IPS-18a (cell line): Measurements from ENCODE around the gene JADE2.

Source experiments
- H3K27ac ChIP-seq: one replicate; pipeline ENCODE4 v1.5.1; 2013; ENCODE audit warnings: low read length
- H3K27me3 ChIP-seq: one replicate; pipeline ENCODE4 v1.6.1; 2013; ENCODE audit warnings: mild to moderate bottlenecking, low read length; ENCODE audit not compliant: control insufficient read depth, insufficient read depth
- H3K36me3 ChIP-seq: one replicate; pipeline ENCODE4 v1.6.1; 2013; ENCODE audit warnings: low read depth, low read length; ENCODE audit not compliant: control insufficient read depth
- H3K4me1 ChIP-seq: one replicate; pipeline ENCODE4 v1.6.1; 2013; ENCODE audit warnings: low read depth, low read length; ENCODE audit not compliant: control insufficient read depth
- H3K4me3 ChIP-seq: one replicate; pipeline ENCODE4 v1.5.1; 2013; ENCODE audit warnings: low read length
- H3K9ac ChIP-seq: one replicate; pipeline ENCODE4 v1.6.1; 2013; ENCODE audit warnings: mild to moderate bottlenecking, low read length, moderate library complexity
- H3K9me3 ChIP-seq: one replicate; pipeline ENCODE4 v1.6.1; 2013; ENCODE audit warnings: low read depth, low read length; ENCODE audit not compliant: control insufficient read depth

Gene JADE2

GRCh38 chr5:134524826-134525682 is at the start of gene JADE2:
Gene JADE2 (plus strand): TSS chr5:134525670. CDS start chr5:134535858, 10,188 bp downstream.
- peaks cover 5% of the 10 kb centered on the region for H3K27me3 ChIP-seq
- H3K9me3 ChIP-seq = no peaks in the 10 kb centered on the region
- peaks cover 24% of the 10 kb centered on the region for H3K4me1 ChIP-seq
- no peaks in the 10 kb centered on the region for H3K36me3 ChIP-seq
- peak within 1 kb of the TSS; percentile 60 for H3K27ac ChIP-seq
- peak within 1 kb of the TSS; percentile 87 for H3K4me3 ChIP-seq
- peak within 1 kb of the TSS; percentile 79 for H3K9ac ChIP-seq

- H3K4me3 ChIP-seq = no peak overlapping the region
- no peak overlapping the region for H3K9ac ChIP-seq
- H3K4me1 ChIP-seq = no peaks in the 10 kb centered on the region
- H3K27ac ChIP-seq = no peak overlapping the region
- H3K36me3 ChIP-seq = no peaks in the 10 kb centered on the region
- no peaks in the 10 kb centered on the region for H3K9me3 ChIP-seq
- H3K27me3 ChIP-seq = no peaks in the 10 kb centered on the region
These were observed 47.8 kb upstream of the JADE2 start for GRCh38 chr5:134477462-134478245.

GRCh38 chr5:134479839-134480238 is 45.6 kb upstream of the JADE2 start:
- no peaks in the 10 kb centered on the region for H3K36me3 ChIP-seq
- no peak overlapping the region for H3K27ac ChIP-seq
- peaks cover under 1% of the 10 kb centered on the region for H3K9me3 ChIP-seq
- H3K4me3 ChIP-seq = no peak overlapping the region
- H3K9ac ChIP-seq = no peak overlapping the region
- no peaks in the 10 kb centered on the region for H3K4me1 ChIP-seq
- no peaks in the 10 kb centered on the region for H3K27me3 ChIP-seq

- Histone ChIP-seq H3K4me3 (no peak overlapping the region), H3K36me3 (no peaks in the 10 kb centered on the region), H3K27ac (no peak overlapping the region), H3K4me1 (no peaks in the 10 kb centered on the region), H3K9me3 (peaks cover 3% of the 10 kb centered on the region), H3K27me3 (no peaks in the 10 kb centered on the region), H3K9ac (no peak overlapping the region)
These were observed 36.1 kb upstream of the JADE2 start for GRCh38 chr5:134489227-134489944.

GRCh38 chr5:134490255-134490924 is 35.1 kb upstream of the JADE2 start:
- Histone ChIP-seq H3K27ac (no peak overlapping the region), H3K27me3 (no peaks in the 10 kb centered on the region), H3K9me3 (no peaks in the 10 kb centered on the region), H3K4me3 (no peak overlapping the region), H3K36me3 (no peaks in the 10 kb centered on the region), H3K9ac (no peak overlapping the region), H3K4me1 (no peaks in the 10 kb centered on the region)

- H3K4me1 ChIP-seq = no peaks in the 10 kb centered on the region
- H3K27ac ChIP-seq = no peak overlapping the region
- no peaks in the 10 kb centered on the region for H3K36me3 ChIP-seq
- H3K27me3 ChIP-seq = no peaks in the 10 kb centered on the region
- H3K9me3 ChIP-seq = no peaks in the 10 kb centered on the region
- H3K9ac ChIP-seq = no peak overlapping the region
- no peak overlapping the region for H3K4me3 ChIP-seq
These were observed 34.6 kb upstream of the JADE2 start for GRCh38 chr5:134490925-134491271.

- H3K9ac ChIP-seq = no peak overlapping the region
- no peaks in the 10 kb centered on the region for H3K9me3 ChIP-seq
- H3K4me1 ChIP-seq = no peaks in the 10 kb centered on the region
- H3K27ac ChIP-seq = no peak overlapping the region
- no peak overlapping the region for H3K4me3 ChIP-seq
- no peaks in the 10 kb centered on the region for H3K36me3 ChIP-seq
- H3K27me3 ChIP-seq = no peaks in the 10 kb centered on the region
These were observed 33.5 kb upstream of the JADE2 start for GRCh38 chr5:134491841-134492442.

- H3K4me3 ChIP-seq = no peak overlapping the region
- H3K36me3 ChIP-seq = no peaks in the 10 kb centered on the region
- H3K27me3 ChIP-seq = no peaks in the 10 kb centered on the region
- no peak overlapping the region for H3K27ac ChIP-seq
- H3K4me1 ChIP-seq = no peaks in the 10 kb centered on the region
- H3K9me3 ChIP-seq = no peaks in the 10 kb centered on the region
- H3K9ac ChIP-seq = no peak overlapping the region
These were observed 32.9 kb upstream of the JADE2 start for GRCh38 chr5:134492568-134492967.

GRCh38 chr5:134493461-134494055 is 31.9 kb upstream of the JADE2 start:
- Histone ChIP-seq H3K27me3 (no peaks in the 10 kb centered on the region), H3K27ac (no peak overlapping the region), H3K9ac (no peak overlapping the region), H3K4me1 (no peaks in the 10 kb centered on the region), H3K9me3 (no peaks in the 10 kb centered on the region), H3K36me3 (no peaks in the 10 kb centered on the region), H3K4me3 (no peak overlapping the region)

- Histone ChIP-seq H3K4me1 (no peaks in the 10 kb centered on the region), H3K27ac (no peak overlapping the region), H3K27me3 (no peaks in the 10 kb centered on the region), H3K9me3 (no peaks in the 10 kb centered on the region), H3K4me3 (no peak overlapping the region), H3K9ac (no peak overlapping the region), H3K36me3 (no peaks in the 10 kb centered on the region)
These were observed 30.7 kb upstream of the JADE2 start for GRCh38 chr5:134494780-134495179.
